Stimulated activated CD8-positive, alpha-beta memory T cell treated with anti-CD3 and anti-CD28 coated beads, Interleukin-12 subunit alpha, Interleukin-12 subunit beta, amount 100 ng/mL, for 4 hours (primary cell): ENCODE data around the gene CRKL.
"Not testable (repeated sequence)": the region's sequence is repeated elsewhere in the genome, so short reads cannot be mapped to it uniquely, and the experiment has no call there.

Experiments
- DNase-seq: peaks from one replicate; pipeline ENCODE4 v3.0.0-alpha.2; 2020; ENCODE audit warnings: low read depth

CRKL gene

DNA sequence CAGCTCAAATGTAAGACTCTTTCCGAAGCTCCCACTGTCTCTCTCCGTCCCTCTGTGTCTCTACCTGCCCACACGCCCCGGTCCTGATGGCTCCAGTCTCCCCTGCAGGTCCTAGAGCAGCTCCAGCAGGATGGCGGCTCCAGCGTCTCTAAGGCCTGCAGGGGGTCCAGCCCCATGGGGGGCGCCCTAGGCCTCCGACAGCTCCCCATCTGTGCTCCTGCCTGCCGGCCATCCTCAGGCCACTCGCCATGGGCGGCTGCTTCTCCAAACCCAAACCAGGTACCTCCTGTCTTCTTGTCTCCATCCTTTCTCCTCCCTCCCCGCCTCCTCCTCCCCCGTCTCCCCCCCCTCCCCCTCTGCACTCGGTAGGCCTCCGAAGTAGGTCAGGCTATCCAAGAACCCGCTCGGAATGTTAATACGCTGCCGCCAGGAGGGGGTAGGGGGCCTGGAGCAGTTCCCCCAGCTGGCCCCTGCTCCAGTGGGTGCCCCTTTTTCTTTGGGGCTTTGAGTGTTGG, 50.5 kb downstream of the CRKL start:
- no peak for DNase-seq

DNA sequence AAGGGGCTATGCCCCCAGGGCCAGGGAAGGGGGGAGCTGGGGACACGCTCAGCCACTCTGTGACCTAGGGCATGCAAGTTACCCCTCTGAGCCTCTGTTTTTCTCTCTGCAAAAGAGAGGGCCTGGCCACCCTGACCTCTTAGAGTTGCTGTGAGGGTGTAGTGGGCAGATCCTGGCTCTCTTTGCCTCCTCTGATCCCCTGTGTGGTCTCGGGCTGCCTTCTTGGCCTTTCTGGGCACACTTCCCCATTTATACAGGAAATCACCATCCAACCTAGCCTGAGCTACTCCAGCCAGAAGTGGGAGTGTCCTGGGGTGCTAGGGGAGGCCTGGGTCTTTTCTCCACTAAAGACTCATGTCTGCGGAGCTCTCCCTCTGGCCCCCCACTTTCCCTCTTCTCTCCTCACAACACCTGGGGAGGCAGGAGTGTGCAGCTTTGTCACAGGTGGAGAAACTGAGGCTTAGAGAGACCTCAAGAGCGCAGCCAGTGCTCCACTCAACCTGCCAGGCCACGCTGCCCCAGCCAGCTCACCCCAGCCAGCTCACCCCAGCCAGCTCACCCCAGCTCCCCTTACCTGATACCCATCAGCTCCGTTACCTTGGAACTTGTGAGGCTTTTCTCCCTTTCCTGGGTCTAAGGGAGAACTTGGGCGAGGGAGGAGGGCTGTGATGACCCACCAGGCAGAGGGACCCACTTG, 51.2 kb downstream of the CRKL start:
- DNase-seq, result no peak

DNA sequence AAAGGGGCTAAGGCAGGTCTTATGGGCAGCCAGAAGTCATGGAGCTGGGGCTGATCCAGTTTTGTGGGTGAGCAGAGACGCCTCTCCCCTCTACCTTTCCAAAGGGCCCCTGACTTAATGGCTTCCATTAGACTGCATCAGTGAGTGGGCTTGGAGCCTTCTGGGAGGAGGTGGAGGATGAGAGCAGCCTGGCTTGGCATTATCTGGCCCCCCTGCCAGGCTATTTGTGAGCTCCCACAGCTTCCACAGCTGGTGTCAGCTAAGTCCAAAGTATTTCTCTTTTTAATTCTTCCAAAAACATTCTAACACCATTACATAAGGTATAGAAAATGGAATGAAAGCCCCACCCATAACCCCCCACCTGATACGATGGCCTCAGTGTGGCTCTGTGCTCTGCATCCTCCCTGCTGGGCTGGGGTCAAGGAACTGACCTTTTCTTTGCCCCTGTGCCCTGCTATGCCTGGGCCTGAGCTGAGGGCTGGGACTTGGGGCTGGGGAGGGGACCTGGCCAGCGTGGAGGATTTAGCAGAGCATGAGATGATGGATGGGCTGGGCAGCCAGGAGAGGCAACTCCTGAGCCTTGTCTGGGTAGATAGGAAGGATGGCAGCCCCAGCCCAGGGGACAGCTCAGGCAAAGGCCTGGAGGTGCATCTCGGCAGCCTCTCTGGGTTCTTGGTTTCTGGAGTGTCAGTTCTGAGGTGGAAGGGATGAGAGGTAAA, 53.9 kb downstream of the CRKL start:
- no peak for DNase-seq

DNA sequence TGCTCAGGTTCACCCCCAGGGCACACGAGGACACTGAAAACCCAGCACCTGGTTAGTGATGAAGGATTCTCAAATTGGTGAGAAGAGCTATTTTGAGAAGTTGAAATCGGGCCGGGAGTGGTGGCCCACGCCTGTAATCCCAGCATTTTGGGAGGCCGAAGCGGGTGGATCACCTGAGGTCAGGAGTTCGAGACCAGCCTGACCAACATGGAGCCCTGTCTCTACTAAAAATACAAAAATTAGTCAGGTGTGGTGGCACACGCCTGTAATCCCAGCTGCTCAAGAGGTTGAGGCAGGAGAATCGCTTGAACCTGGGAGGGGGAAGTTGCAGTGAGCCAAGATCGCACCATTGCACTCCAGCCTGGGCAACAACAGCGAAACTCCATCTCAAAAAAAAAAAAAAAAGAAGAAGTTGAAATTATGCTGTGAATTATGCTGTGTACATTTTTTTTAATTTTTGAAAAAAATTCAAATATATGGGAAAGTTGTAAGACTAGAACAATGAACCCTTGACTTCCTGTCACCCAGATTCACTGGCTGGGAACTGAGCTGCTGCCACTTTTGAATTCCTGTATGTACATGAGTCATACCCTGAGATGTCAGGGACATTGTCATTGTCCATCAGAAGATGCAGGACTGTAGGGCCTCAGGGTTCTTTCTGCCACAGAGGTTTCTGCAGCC, 54.9 kb downstream of the CRKL start:
- DNase-seq, result not testable (repeated sequence)

DNA sequence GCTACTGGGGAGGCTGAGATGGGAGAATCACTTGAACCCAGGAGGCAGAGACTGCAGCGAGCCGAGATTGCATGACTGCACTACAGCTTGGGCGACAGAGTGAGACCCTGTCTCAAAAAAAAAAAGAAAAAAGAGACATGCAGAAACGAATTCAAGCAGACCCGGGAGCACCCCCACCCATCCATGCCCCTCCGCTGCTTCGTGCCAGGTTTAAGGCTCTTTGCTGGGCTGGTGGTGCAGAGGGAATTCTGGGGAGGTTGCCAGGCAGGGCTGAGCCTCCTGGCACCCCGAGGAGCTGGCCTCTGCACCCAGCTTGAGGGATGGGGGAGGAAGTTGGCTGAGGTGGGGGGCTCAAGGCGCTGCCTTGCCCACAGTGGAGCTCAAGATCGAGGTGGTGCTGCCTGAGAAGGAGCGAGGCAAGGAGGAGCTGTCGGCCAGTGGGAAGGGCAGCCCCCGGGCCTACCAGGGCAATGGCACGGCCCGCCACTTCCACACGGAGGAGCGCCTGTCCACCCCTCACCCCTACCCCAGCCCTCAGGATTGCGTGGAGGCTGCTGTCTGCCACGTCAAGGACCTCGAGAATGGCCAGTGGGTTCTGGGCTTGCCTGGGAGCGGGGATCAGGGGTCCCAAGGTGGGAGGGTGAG, 55.8 kb downstream of the CRKL start:
- DNase-seq, result no peak

DNA sequence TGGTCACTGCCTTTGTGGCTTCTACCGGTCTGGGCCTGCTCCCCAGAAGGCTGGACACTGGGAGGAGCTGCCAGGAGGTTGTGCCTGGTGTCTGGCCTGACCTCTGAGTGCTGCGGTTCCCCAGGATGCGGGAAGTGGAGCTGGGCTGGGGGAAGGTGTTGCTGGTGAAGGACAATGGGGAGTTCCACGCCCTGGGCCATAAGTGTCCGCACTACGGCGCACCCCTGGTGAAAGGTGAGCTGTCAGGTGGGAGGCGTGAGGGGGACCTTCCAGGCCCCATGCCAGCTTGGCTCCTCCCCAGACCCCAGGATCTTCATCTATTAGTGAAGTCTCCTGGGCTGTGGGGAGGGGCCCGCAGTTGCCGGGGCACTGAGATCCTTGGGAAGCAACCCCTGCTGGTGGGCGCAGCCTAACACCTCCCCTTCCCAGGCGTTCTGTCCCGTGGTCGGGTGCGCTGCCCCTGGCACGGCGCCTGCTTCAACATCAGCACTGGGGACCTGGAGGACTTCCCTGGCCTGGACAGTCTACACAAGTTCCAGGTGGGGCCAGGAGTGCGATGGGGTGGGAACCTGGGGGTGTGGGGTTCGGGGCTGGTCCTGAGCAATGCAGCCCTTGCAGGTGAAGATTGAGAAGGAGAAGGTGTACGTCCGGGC, 56.6 kb downstream of the CRKL start:
- no peak for DNase-seq

DNA sequence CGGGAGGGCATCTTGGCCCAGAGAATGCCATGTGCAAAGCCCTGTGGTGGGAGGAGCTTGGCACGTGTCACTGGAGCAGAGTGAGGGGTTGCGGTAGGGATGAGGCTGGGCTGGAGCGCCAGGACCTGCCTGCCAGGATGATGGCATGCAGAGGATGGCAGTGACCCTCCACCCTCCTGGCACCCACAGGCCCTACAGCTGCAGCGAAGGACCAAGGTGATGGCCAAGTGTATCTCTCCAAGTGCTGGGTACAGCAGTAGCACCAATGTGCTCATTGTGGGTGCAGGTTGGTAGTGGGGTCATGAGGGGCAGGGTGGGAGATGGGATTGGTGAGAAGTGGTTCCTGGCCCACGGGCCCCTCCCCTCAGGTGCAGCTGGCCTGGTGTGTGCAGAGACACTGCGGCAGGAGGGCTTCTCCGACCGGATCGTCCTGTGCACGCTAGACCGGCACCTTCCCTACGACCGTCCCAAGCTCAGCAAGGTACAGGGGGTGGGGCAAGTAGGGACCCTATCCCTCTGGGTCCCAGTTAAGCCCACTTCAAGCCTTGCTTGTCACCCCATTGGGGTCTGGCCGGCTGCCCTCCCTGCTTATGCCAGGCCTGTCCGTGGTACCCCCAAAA, 57.2 kb downstream of the CRKL start:
- no peak for DNase-seq

DNA sequence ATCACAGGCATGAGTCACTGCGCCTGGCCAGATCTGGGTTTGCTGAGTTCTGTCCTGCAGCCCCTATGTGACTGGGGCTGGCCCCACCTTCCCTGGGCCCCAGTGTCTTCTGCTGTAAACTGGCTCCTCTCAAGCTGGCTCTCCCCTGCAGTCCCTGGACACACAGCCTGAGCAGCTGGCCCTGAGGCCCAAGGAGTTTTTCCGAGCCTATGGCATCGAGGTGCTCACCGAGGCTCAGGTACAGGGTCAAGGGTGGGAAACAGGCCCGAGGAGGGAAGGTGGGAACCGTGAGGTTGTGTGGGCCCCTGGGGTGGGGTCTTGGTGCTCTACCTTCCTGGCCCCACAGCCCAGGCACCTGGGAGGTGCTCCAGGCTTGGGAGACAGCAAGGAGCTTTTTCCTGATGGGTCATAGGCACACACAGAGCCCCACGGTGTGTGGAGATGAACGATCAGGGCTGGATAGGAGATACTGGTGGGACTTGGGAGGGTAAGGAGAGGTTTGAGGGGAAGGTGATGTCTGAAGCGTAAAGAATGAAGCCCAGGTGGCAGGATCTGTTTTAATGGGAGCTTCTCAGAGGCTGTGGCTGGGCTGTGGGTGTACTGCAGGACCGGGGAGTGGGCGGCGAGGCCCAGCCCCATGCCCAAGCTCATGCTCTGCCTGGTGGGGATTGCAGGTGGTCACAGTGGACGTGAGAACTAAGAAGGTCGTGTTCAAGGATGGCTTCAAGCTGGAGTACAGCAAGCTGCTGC, 58.5 kb downstream of the CRKL start:
- DNase-seq, result no peak

DNA sequence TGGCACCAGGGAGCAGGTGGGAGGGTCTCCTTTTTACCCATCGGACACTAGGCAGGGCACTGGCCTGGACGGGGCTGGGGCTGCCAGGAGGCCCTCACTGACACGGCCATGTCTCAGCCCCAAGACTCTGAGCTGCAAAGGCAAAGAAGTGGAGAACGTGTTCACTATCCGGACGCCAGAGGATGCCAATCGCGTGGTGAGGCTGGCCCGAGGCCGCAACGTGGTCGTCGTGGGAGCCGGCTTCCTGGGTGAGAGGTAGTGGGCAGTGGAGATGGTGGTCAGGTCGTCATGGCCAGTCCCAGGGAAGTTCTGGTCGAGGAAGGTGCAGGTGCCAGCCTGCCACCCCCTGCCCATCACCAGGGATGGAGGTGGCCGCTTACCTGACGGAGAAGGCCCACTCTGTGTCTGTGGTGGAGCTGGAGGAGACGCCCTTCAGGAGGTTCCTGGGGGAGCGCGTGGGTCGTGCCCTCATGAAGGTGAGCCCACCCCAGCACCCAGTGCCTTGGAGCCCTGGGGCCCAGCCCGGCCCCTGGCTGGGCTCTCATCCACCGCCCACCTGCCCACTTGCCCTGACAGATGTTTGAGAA, 59.2 kb downstream of the CRKL start:
- no peak for DNase-seq

DNA sequence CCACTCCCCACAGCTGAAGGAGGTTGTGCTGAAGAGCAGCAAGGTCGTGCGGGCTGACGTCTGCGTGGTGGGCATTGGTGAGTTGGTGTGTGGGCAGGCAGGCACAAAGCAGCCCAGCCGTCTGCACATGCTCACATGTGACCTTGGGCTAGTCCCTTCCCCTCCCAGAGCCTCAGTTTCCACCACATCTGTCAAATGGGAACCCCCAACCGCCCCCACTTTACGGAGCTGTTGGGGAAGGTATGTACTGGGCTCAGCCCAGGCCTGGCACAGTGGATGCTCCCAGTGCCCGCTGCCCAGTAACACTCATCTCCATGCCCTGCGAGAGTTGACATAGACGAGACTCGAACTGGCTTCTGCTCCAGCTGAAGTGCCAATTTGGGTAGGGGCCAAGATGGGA, 59.8 kb downstream of the CRKL start:
- DNase-seq, result no peak

DNA sequence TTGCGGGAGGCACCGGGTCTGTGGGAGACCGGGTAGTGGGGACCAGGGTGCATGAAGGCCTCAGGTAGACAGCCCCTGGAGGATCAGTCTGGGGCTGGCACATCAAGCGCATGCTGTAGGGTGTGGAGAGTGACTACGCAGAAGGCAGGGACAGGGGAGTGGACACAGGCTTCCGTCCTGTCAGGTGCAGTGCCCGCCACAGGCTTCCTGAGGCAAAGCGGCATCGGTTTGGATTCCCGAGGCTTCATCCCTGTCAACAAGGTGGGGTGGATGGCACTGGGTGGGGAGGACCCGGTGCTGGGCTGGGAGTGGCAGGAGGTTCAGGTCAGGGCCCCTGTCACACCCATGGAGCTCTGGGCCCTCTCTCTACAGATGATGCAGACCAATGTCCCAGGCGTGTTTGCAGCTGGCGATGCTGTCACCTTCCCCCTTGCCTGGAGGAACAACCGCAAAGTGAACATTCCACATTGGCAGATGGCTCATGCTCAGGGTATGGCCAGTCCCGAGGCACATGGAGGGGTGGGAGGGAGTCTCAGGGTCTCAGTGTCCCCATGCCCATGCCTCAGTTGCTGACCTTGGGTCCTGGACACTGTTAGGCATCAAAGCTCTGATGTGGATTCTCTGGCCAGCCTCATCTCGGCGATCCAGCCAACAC, 60.4 kb downstream of the CRKL start:
- DNase-seq, result no peak

DNA sequence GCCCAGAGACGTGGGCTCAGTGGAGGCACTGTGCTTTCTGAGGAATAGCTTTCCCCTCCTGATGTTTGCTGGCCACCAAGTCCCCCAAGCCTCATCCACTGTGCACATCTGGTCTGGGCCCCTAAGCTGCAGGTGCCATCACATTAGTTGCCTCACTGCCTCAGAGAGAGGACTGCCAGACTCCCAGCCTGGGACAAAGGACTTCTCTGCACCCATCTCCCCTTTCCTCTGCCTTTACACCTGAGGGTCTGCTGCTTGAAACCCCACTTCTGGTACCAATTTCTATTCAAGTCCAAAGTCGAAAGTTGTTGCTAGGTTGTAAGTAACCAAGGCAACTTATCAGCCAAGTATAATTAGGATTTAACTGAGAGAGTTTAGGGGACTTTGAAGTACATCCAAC, 61.2 kb downstream of the CRKL start:
- no peak for DNase-seq

DNA sequence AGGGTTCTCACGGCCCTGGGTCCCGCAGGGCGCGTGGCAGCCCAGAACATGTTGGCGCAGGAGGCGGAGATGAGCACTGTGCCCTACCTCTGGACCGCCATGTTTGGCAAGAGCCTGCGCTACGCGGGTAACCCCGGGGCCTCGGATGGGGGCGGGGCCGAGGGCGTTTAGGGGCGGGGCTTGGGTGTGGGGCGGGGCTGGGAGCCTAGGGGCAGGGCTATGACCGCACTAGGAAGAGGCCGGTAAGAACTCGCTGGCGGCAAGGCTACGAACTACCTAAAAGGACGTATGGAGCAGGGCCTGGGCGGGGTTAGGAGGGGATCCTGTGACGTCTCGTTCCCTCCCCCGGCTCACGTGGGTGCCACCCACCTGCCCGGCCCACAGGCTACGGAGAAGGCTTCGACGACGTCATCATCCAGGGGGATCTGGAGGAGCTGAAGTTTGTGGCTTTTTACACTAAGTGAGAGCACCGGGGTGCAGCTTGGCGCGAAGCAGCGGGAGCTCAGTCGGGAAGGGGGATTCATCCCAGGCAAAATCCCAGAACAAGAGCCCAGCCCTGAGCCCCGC, 62.1 kb downstream of the CRKL start:
- peak; percentile 31 for DNase-seq

DNA sequence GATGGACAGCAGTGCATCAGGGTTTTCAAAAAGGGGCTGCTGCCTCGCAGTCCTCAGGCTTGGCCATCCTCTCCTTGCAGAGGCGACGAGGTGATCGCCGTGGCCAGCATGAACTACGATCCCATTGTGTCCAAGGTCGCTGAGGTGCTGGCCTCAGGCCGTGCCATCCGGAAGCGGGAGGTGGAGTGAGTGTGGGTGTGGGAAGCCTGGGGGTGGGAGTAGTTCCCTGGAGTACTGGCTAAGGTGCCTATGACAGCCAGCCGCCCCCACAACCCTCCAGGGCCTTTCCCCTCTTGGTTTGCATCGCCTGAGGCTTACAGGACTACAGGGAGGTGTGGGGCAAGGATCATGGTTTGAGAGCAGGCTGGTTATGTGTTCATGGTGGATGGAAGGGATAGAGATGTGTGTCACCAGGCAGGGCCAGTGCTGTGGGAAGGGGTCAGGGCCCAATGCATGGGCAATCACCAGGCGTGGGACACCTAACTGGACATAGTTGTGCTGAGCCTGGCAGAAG, 62.8 kb downstream of the CRKL start:
- DNase-seq, result no peak

DNA sequence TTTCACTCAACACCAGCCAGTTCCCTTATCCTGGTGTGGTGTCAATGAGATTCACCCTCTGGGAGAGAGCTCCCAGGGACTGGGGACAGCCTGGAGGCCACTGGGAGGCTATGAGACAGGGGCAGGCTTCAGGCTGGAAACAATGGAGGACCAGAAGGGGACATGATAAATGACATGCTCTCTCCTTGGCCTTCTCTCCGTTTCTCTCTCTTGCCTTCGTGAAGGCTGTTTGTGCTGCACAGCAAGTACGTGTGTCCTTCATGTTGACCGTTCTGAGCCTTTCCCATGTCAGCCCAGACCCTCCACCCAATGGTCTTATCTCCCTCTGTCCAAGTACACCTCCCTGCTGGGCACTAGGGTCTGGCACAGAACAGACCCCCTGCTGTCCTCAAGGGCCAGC, 63.3 kb downstream of the CRKL start:
- no peak for DNase-seq

DNA sequence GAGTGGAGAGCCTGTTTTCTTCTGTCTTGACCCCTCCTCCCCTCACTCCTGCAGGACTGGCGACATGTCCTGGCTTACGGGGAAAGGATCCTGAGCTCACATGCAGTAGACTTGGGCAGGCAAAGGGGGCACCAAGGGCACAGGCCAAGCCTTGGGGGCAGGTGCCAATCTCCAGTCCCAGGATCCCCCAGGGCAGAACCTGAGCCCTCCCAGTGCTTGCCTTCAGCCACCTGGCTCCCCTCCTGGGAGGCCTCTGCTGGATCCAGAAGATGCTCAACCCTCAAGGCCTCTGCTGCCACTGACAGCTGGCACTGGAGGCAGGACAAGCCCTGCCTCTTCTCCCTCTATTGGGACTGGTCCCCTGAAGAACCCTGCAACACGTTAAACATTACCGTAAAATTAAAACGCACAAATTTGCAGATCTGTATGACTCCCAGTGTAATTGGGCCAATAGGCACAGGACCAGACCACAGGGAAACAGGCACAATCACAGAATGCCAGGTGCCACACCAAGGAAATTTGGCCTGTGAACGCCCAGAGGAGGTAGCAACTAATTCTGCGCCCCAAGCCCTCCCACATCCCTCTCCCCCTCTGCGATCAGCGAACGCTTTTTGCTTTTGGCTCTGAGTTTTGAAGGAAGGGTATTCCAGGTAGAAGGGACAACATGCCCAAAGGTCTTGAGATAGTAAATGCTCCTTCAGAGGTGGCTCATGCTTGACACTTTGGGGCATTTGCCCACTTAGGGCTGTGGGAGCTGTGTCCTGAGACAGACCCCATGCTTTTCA, 63.9 kb downstream of the CRKL start:
- no peak for DNase-seq

DNA sequence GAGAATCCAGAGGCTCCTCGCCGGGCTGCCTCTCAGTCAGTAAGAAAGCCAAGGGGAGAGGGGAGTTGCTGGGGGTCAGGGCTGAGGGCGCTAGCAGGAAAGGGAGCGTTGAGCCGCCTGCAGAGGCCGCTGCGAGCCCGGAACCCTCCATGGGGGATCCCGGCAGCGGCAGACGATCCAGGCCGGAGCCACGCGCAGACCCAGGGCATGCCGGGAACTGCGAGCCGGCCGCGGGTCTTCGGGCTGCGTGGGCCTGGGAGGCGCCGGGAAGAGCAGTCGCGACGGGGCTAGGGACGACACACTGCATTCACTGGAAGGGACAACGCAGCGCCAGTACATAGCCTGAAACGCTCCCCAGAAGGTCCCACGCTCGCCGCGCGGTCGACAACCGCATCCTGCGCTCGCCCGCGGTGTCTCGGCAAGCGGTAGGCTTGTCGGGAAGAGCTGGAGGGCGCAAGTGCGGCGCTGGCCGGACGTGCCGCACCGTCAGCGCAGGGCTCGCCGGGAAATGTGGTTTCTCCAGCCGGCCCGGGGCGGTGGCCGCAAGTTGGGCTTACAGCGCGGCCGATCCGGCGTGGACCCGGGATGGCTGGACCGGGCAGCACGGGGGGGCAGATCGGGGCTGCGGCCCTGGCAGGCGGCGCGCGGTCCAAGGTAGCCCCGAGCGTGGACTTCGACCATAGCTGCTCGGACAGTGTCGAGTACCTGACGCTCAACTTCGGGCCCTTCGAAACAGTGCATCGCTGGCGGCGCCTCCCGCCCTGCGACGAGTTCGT, 64.8 kb downstream of the CRKL start, which contains the start of gene LZTR1:
TSS of gene LZTR1 (plus strand) at position 511 of the 776 bp plus-strand sequence. CDS start at position 586, 75 bp downstream.
- DNase-seq, result peak; percentile 58

DNA sequence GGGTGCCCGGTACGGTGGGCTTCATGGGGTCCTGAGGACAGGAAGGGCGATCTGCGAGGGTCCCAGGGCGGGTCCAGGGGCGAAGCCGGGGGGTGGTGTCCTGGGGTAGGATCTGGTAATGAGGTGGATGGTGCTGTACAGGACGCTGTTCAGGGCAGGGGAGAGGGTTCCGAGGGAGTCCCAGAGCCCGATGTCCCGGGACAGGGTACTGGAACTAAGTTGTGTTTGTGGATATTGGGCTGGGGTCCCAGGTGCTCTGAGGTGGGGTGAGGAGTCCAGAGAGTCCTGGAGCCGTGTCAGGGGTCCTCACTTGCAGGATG, 65.3 kb downstream of the CRKL start:
- DNase-seq, result no peak
